Neural cell (in vitro differentiated cells): ENCODE data around the gene SPRED1.

Experiments used
- EP300 ChIP-seq: fragments of 450-650 bp; conservative IDR thresholded peaks from 2 replicates; pipeline ENCODE4 v1.6.1; 2014; ENCODE audit warnings: antibody characterized with exemption, mild to moderate bottlenecking, moderate library complexity; ENCODE audit not compliant: poor library complexity, severe bottlenecking
- EZH2 ChIP-seq: fragments of 200-600, 300-800 bp; shearing (Covaris generic), sonication (generic); IDR thresholded peaks from 2 replicates; pipeline ENCODE4 v1.6.1; 2014; ENCODE audit warnings: antibody characterized with exemption, low read length, borderline replicate concordance, mild to moderate bottlenecking; ENCODE audit not compliant: insufficient read depth, poor library complexity, severe bottlenecking
- MXI1 ChIP-seq: fragments of 450-650 bp; conservative IDR thresholded peaks from 2 replicates; pipeline ENCODE4 v1.6.1; 2014; ENCODE audit warnings: antibody characterized with exemption, mild to moderate bottlenecking; ENCODE audit not compliant: poor library complexity, severe bottlenecking
- POLR2AphosphoS5 ChIP-seq: IDR thresholded peaks from 2 replicates; pipeline ENCODE4 v1.6.1; 2012
- TAF1 ChIP-seq: IDR thresholded peaks from 2 replicates; pipeline ENCODE4 v1.6.1; 2012; ENCODE audit warnings: low read depth
- TF ChIP-seq, protein P1 (sequence below): fragments of 450-650 bp; IDR thresholded peaks from 2 replicates; pipeline ENCODE4 v1.5.1; 2014; ENCODE audit warnings: antibody characterized with exemption, mild to moderate bottlenecking, moderate library complexity; ENCODE audit not compliant: poor library complexity, severe bottlenecking
- TF ChIP-seq, protein P2 (sequence below): IDR thresholded peaks from 2 replicates; pipeline ENCODE4 v1.6.1; 2012; ENCODE audit warnings: borderline replicate concordance

DNA sequence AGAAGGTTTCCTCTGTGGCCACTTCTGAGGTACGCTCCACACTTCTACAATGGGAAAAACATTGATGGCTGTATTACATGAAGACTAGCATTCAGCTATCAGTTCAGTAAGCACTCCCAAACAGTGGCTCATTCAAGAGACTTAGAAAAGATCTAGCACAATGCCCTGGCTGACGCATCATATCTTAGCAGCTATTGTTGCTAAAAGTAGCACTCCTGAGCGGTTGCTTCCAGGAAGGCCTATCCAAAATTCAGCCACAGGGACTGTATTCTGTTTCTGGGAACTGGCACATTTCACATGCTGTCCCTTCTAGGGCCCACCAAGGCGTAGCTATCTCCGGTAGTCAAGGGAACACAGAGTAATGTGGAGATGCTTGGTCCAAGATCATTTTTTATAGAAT is 21.2 kb upstream of the SPRED1 start:
- TF ChIP-seq MXI1: no peak
- no peak for TF ChIP-seq EP300
- TF ChIP-seq TAF1: no peak
- no peak for TF ChIP-seq EZH2
- TF ChIP-seq POLR2AphosphoS5: no peak
- TF ChIP-seq, protein P1, sequence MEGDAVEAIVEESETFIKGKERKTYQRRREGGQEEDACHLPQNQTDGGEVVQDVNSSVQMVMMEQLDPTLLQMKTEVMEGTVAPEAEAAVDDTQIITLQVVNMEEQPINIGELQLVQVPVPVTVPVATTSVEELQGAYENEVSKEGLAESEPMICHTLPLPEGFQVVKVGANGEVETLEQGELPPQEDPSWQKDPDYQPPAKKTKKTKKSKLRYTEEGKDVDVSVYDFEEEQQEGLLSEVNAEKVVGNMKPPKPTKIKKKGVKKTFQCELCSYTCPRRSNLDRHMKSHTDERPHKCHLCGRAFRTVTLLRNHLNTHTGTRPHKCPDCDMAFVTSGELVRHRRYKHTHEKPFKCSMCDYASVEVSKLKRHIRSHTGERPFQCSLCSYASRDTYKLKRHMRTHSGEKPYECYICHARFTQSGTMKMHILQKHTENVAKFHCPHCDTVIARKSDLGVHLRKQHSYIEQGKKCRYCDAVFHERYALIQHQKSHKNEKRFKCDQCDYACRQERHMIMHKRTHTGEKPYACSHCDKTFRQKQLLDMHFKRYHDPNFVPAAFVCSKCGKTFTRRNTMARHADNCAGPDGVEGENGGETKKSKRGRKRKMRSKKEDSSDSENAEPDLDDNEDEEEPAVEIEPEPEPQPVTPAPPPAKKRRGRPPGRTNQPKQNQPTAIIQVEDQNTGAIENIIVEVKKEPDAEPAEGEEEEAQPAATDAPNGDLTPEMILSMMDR: no peak
- TF ChIP-seq, protein P2, sequence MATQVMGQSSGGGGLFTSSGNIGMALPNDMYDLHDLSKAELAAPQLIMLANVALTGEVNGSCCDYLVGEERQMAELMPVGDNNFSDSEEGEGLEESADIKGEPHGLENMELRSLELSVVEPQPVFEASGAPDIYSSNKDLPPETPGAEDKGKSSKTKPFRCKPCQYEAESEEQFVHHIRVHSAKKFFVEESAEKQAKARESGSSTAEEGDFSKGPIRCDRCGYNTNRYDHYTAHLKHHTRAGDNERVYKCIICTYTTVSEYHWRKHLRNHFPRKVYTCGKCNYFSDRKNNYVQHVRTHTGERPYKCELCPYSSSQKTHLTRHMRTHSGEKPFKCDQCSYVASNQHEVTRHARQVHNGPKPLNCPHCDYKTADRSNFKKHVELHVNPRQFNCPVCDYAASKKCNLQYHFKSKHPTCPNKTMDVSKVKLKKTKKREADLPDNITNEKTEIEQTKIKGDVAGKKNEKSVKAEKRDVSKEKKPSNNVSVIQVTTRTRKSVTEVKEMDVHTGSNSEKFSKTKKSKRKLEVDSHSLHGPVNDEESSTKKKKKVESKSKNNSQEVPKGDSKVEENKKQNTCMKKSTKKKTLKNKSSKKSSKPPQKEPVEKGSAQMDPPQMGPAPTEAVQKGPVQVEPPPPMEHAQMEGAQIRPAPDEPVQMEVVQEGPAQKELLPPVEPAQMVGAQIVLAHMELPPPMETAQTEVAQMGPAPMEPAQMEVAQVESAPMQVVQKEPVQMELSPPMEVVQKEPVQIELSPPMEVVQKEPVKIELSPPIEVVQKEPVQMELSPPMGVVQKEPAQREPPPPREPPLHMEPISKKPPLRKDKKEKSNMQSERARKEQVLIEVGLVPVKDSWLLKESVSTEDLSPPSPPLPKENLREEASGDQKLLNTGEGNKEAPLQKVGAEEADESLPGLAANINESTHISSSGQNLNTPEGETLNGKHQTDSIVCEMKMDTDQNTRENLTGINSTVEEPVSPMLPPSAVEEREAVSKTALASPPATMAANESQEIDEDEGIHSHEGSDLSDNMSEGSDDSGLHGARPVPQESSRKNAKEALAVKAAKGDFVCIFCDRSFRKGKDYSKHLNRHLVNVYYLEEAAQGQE: no peak
